Measurements from ENCODE around the gene ZCCHC14.
"Not testable (repeated sequence)": the region's sequence is repeated elsewhere in the genome, so short reads cannot be mapped to it uniquely, and the experiment has no call there.

Gene ZCCHC14

DNA sequence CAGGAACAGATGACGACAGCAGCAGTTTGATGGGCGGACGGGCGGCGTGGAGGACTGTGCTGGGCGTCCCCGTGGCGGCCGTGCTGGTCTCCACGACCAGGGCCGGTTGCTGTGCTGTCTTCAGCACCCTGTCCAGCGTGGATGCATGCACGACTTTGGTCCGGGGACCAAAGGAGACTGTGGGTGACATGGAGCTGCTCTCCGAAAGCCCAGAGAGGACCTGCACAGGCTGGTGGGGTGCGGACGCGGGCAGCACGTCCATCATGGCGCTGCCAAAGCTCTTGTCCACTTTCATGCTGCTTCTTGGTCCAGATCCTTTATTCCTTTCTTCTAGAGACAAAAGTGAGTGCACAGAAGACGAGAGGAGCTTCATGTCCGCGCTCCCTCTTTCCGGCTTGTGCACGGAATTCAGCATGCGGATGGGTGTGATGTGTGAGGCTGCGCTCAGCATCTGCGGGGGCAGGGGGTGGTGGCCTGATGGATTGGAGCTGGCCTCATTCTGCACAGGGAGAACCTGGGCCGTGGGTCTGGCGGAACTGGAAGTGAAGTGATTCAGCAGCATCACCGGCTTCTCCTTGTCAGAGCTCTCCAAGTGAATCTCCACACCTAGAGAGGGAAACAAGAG lies 80.3 kb downstream of the ZCCHC14 start:
- peak in 2 of 56 donors; percentile 34 to 65 for DNase-seq

GRCh38 chr16:87411375-87412271 lies 81.2 kb downstream of the ZCCHC14 start:
- DNase-seq, result peak in 13 of 56 donors; percentile 10 to 65 (median 29)

DNA sequence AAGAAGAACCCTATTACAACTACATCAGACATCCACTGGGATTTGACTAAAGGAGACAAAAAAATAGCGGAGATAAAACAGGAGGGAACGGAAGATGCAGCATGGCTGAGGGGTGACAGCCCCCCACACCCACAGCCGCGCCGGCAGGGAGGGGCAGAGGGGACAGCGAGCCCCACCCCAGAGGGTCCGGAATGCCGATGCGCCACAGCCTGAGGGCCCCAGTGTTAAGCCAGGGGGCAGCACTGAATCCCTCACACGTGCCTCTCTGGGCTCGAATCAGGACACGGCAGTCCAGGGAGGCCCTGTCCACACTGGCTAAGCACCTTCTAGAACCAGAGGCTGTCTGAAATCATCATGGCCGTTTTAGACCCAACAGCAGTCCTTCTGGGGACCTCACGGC lies 81.9 kb downstream of the ZCCHC14 start:
- no peak for DNase-seq

GRCh38 chr16:87410530-87410929 lies 82.3 kb downstream of the ZCCHC14 start:
- no peak for DNase-seq

DNA sequence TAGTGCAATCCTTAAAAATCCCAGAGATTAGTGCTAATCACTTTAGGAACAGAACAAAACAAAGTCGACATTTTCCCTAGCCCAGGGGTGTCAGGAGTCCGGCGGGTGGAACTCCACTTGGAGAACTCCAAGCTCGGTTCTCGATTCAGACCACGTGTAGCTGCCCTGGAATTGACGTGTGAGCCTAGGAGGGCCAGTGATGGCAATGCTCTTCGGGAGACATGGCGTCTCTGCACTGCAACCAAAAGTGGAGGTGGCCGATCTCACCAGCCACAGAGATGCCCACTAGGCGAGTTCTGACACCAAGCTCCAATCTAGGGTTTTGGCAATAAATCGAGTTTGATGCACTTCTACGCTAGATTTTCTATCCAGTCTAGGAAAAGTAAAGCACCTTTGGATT lies 83.0 kb downstream of the ZCCHC14 start:
- no peak for DNase-seq

GRCh38 chr16:87409153-87409552 lies 83.7 kb downstream of the ZCCHC14 start:
- no peak for DNase-seq

DNA sequence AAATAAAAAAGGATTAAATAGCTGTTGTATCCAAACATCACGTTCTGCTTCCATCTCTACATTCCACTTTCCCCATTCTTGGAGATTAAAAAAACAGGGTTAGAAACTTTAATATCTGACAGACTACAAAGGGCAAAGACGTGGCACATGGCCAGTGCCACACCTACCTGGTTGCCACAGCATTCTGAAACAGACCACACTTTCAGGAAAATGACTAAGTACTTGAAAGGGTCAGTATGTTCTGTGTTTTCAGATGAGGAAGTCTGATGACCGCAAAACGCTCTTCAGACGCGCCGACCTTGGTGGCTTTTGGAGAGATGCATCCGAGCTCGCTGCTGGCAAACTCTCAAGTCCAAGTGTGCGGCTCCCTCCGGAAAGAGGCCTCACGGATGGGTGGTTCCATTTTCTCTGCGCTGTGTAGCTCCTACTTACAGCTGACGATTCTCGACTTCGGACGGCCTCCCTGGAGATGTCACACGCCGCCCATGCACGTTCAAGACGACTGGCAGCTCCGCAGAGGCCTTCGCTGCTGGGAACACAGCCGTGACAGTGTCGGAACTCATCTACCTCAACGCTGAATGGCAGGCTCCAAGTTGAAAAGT lies 85.2 kb downstream of the ZCCHC14 start:
- DNase-seq, result no peak

- no peak for DNase-seq
These were observed 86.2 kb downstream of the ZCCHC14 start for GRCh38 chr16:87406495-87407088.

DNA sequence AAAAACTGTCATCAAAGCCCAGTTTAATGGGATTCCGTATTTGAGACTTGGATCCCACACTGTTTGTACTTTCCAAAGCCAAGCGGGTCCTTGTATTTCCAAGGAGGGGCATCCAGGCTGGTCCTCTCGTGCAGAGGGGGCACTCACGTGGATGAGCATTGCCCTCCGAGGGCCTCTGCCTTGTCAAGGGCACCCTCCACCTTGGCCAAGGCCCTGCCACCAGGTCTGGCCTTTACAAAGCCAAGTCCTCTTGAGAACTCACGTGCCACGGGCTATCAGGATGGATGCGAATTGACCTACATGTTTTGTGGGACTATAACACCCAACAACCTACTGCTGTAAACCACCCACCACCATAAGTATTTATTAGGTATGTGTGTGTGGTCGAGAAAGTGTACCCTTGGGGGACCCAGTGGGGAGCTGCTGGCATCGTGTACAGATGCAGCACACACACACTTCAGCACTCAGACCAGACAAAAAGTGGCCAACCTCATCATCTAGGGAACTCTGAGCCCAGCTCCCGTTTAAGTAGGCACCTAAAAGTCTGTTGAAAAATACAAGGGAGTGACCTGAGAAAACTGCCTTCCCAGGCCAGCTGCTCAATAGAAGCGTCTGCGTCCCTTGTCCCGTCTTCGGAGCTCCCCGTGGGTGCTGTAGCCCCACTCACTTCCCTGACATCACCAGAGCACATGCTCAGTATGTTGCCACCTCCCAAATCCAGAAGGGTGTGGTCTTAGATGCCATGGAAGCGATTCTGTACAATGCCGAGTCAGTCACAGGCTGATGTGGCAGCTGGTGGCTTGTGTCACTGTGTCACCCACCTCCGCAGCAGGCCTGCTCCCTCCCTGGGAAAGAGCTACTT lies 87.8 kb downstream of the ZCCHC14 start:
- DNase-seq, result no peak

GRCh38 chr16:87395181-87395842 lies 97.5 kb downstream of the ZCCHC14 start:
- no peak for DNase-seq

- no peak for DNase-seq
These were observed 99.2 kb downstream of the ZCCHC14 start for GRCh38 chr16:87393680-87394055.

- DNase-seq, result peak in 24 of 56 donors; percentile 8 to 59 (median 35)
These were observed 99.8 kb downstream of the ZCCHC14 start for GRCh38 chr16:87392821-87393679.

DNA sequence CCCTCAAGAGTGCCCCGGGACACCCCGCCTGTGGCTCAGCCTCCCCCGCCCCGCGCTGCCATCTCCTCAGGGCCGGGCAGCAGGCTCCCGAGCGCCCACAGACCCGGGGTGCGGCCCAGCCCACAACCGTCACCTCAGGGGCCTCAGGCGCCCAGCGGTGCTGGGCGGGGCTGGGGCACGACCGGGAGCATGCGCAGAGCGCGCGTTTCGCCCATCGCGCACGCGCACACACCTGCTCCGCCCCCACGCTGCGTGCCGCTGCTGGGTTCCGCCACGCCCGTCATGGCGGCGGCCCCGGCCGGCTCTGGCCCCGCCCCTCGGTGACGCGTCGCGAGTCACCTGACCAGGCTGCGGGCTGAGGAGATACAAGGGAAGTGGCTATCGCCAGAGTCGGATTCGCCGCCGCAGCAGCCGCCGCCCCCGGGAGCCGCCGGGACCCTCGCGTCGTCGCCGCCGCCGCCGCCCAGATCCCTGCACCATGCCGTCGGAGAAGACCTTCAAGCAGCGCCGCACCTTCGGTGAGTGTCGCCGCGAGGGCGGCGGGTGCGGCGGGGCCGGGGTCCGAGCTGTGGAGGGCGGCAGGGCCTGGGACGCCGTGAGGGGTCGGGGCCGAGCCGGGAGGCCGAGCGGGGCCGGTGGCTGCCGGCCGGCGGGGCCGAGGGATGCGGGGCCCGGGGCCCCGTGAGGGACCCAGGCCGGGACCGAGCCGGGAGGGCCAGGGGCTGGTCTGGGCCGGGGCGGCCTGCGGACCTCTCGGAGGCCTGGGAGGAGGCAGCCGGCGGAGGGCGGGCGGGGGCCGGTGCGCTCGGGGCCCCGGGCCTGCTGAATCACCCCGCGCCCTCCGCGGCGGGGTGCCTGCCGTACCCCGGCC lies 100.6 kb downstream of the ZCCHC14 start, which contains the start of gene MAP1LC3B:
MAP1LC3B (plus strand) TSS at position 387 of the 871 bp plus-strand sequence; CDS start at position 479, 92 bp downstream.
- DNase-seq, result peak; percentile 33 to 98 (median 94)

GRCh38 chr16:87391324-87391949 lies 101.4 kb downstream of the ZCCHC14 start:
- DNase-seq, result peak in 15 of 56 donors; percentile 33 to 76 (median 57)

GRCh38 chr16:87390641-87391323 lies 102.0 kb downstream of the ZCCHC14 start:
- no peak for DNase-seq

GRCh38 chr16:87389914-87390313 lies 102.9 kb downstream of the ZCCHC14 start:
- not testable (repeated sequence) for DNase-seq

DNA sequence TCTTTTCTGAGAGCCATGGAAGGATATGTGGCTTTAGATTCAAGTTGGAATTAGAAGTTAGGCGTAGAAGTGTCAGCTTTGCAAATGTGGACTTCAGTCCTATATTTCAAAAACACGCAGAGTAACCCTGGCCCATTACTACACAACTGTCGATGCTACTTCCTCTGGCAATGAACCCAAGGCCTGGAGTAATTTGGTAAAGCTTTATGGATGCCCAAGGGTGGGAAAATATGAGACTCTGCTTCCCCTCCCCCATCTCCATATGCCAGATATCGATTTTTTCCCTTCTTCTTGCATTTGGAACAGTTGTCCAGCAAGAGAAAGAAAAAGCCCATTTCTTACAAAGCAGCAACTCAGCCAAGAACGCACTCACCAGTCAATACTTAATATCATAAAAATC lies 103.6 kb downstream of the ZCCHC14 start:
- no peak for DNase-seq
